Type B pancreatic cell (in vitro differentiated cells): ENCODE measurements around the gene PDGFD. TPM values are rescaled to one million over a fixed set of nuclear protein-coding genes. Genes with fewer than 3 reads are reported as not detected.

Source experiments
- DNase-seq: peaks from one replicate; pipeline ENCODE4 v3.0.0; 2021; ENCODE audit warnings: mixed read lengths; ENCODE audit not compliant: unreplicated experiment; ENCODE audit errors: extremely low spot score
- H3K27ac Mint-ChIP-seq: 2 replicates; pipeline ENCODE4 v1.8.0; 2021; ENCODE audit warnings: mild to moderate bottlenecking, mixed read lengths
- H3K27me3 Mint-ChIP-seq: 2 replicates; pipeline ENCODE4 v1.8.0; 2021; ENCODE audit warnings: mixed read lengths
- H3K36me3 Mint-ChIP-seq: 2 replicates; pipeline ENCODE4 v1.8.0; 2021; ENCODE audit warnings: mixed read lengths
- H3K4me1 Mint-ChIP-seq: one replicate; pipeline ENCODE4 v1.8.0; 2021; ENCODE audit warnings: mixed read lengths; ENCODE audit not compliant: unreplicated experiment
- H3K4me3 Mint-ChIP-seq: 2 replicates; pipeline ENCODE4 v1.8.0; 2021; ENCODE audit warnings: mild to moderate bottlenecking, mixed read lengths
- H3K9me3 Mint-ChIP-seq: 2 replicates; pipeline ENCODE4 v1.8.0; 2021; ENCODE audit warnings: mixed read lengths
- total RNA-seq: library from RNA; stranded (reverse); gene quantifications from 2 replicates; pipeline ENCODE4 v1.2.1, GENCODE V29; 2021; ENCODE audit warnings: low replicate concordance
- TF ChIP-seq, protein P1 (sequence below): fragments of 200-600 bp; sonication (generic); conservative IDR thresholded peaks from 2 replicates; pipeline ENCODE4 v1.5.0; 2021; ENCODE audit warnings: antibody characterized with exemption, mild to moderate bottlenecking

PDGFD gene
- total RNA-seq, 1 donor from 2014 or later = 17.8 TPM

DNA sequence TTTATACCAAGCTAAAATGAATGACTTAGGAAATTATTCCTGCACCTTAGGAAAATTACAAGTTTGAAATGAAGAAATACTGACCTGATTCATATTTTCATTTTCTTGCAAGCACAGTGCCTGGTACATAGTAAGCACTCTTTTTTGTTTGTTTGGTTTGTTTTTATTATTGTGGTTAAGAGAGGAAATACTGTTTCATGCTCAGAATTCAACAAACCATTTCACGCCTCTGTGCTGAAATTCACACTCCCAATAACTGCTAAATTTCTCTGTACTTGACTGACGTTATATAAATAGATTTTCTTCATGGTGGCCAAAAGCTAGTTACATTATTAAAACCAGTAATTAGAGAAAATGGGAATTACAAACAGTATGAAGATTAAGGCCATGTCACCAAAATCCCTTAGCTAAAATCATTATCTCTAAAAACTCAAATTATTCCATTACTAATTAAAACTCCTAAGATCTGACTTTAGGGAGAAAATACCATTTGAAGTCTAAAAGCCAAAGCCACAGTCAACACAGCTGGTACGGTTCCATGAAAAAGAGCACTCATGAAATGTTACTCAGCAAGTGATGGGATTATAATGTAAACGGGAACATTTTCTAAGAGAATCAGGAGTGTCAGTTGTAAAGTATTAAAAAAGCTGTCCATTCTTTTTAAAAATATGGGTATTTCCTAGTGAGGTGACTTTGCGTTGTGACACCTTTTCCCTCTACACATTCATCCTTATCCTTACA, 205.3 kb downstream of the PDGFD start:
- Mint-ChIP-seq H3K4me1 (peaks cover 4% of the 10 kb centered on the region), H3K4me3 (no peak overlapping the region), H3K36me3 (no peaks in the 10 kb centered on the region), H3K9me3 (no peaks in the 10 kb centered on the region), H3K27ac (no peak overlapping the region), H3K27me3 (no peaks in the 10 kb centered on the region)
- TF ChIP-seq, protein P1, sequence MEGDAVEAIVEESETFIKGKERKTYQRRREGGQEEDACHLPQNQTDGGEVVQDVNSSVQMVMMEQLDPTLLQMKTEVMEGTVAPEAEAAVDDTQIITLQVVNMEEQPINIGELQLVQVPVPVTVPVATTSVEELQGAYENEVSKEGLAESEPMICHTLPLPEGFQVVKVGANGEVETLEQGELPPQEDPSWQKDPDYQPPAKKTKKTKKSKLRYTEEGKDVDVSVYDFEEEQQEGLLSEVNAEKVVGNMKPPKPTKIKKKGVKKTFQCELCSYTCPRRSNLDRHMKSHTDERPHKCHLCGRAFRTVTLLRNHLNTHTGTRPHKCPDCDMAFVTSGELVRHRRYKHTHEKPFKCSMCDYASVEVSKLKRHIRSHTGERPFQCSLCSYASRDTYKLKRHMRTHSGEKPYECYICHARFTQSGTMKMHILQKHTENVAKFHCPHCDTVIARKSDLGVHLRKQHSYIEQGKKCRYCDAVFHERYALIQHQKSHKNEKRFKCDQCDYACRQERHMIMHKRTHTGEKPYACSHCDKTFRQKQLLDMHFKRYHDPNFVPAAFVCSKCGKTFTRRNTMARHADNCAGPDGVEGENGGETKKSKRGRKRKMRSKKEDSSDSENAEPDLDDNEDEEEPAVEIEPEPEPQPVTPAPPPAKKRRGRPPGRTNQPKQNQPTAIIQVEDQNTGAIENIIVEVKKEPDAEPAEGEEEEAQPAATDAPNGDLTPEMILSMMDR = no peak
- no peak for DNase-seq

DNA sequence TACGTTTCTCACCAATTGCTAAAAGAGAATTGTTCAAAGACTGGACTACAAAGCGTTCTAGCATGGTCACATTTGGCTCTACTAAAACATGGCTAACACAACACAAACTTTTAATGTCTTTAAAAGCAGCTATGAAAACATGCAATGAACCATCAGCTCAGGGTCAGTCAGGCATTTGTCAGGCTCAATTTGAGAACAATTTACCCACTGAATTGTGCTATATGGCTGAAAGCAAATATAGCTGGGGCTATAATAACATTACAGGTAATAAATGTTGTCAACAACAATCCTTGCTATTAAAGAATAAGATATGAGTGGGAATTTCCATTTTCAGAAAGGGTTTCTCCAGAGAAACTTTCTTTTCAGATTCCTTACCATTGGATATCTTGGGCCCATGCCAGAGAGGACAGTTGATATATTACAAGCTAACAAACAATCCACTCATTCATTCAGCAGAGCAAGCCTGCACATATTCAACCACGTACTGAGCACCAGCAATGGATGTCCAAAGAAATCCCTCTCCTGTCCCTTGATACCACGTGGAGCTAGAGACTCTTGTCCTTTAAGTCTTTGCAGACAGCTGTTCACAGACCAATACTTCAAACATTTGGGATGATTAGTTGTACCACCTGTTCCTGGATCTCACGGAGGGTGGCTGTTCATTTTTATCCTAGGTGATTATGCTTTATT, 210.0 kb downstream of the PDGFD start:
- H3K36me3 Mint-ChIP-seq = peaks cover 10% of the 10 kb centered on the region
- no peaks in the 10 kb centered on the region for H3K4me1 Mint-ChIP-seq
- H3K9me3 Mint-ChIP-seq = peaks cover 7% of the 10 kb centered on the region
- TF ChIP-seq, protein P1 = no peak
- no peak overlapping the region for H3K27ac Mint-ChIP-seq
- no peak for DNase-seq
- H3K27me3 Mint-ChIP-seq = no peaks in the 10 kb centered on the region
- no peak overlapping the region for H3K4me3 Mint-ChIP-seq

DNA sequence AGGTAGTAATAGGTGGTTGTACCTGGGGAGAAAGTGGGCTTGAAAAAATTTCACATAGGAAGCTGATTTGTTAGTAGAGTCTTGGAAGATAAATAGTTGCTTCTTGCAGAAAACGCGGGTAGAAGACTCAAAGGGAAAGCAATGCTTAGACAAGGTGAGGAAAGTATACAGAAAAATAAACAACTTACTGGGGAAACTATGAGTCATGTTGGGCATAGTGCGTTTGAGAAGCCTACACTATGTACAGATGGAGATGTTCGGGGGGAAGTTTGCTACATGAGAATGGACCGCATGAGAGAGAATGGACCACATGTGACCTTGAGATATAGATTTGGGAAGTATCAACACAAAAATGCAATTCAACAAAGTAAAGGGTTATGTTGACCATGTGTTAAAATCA, 214.2 kb downstream of the PDGFD start:
- peaks cover 19% of the 10 kb centered on the region for H3K36me3 Mint-ChIP-seq
- H3K27me3 Mint-ChIP-seq = no peaks in the 10 kb centered on the region
- DNase-seq = no peak
- no peak overlapping the region for H3K4me3 Mint-ChIP-seq
- H3K27ac Mint-ChIP-seq = no peak overlapping the region
- TF ChIP-seq, protein P1 = no peak
- peaks cover 14% of the 10 kb centered on the region for H3K4me1 Mint-ChIP-seq
- H3K9me3 Mint-ChIP-seq = peaks cover 13% of the 10 kb centered on the region

DNA sequence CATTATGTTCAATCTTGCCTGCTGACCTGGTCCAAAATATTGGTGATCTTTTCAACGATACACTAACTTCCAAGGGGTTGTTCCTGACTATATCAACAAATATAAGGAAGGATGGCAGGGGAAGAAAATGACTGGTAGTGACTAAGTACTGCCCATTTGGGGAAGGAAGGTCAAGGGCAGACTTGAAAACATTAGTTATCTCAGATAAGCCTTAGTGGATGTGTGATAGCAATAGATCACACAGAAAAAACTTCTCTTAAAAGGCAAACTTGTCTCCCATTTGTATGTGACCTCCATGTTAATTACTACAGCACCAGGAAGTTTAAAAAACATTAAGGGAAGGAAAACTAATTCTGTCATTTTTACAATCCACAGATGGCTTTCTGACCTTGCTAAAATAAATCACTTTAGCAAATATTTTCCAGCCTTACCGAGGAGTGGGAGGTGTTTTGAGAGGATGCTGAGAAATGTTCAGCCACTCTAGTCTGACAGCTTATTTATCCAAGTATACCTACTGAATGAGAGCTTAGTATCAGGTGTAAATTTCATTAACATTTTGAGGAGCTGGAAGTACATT, 215.7 kb downstream of the PDGFD start:
- Mint-ChIP-seq H3K9me3 (peaks cover 13% of the 10 kb centered on the region), H3K36me3 (peaks cover 19% of the 10 kb centered on the region), H3K27me3 (no peaks in the 10 kb centered on the region), H3K4me1 (peaks cover 14% of the 10 kb centered on the region), H3K4me3 (no peak overlapping the region), H3K27ac (peak overlapping the region; percentile 26)
- no peak for DNase-seq
- TF ChIP-seq, protein P1 = no peak

DNA sequence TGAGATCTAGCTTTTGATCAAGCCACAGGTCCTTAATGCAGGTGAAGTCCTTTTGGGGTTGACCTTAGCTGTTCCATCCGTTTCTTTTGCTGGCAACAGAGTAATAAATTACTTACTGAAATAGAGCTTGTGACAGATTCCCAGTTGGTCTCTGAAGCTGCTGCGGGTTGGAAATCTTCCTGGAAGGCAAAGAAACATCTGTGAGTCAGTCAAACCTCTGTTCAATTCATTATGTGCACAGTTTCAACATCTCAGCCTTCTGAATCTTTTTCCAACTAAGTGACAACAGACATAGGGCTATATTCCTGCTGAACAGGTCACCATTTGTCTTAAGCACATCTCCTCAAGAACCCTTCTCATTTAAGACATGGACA, 216.4 kb downstream of the PDGFD start:
- TF ChIP-seq, protein P1 = no peak
- H3K27me3 Mint-ChIP-seq = no peaks in the 10 kb centered on the region
- H3K27ac Mint-ChIP-seq = no peak overlapping the region
- no peak for DNase-seq
- peaks cover 13% of the 10 kb centered on the region for H3K9me3 Mint-ChIP-seq
- H3K4me1 Mint-ChIP-seq = peaks cover 14% of the 10 kb centered on the region
- H3K4me3 Mint-ChIP-seq = no peak overlapping the region
- peaks cover 22% of the 10 kb centered on the region for H3K36me3 Mint-ChIP-seq
